Duodenal mucosa (tissue), 2 donors: ENCODE data around the gene STAG2.
"Not testable (repeated sequence)": the region's sequence is repeated elsewhere in the genome, so short reads cannot be mapped to it uniquely, and the experiment has no call there.

ENCODE experiments used
- H3K27ac ChIP-seq: one replicate; pipeline ENCODE4 v1.7.0; 2013; ENCODE audit warnings: low read depth, low read length
- H3K27me3 ChIP-seq, 2 donors: one replicate each; pipeline ENCODE4 v1.7.0; 2013; ENCODE audit warnings: low read length in 2 of 2, control low read depth in 1 of 2; ENCODE audit not compliant: insufficient read depth in 2 of 2, control insufficient read depth in 1 of 2
- H3K36me3 ChIP-seq, 2 donors: one replicate each; pipeline ENCODE4 v1.7.0; 2013; ENCODE audit warnings: low read length in 2 of 2, control low read depth in 1 of 2; ENCODE audit not compliant: insufficient read depth in 2 of 2, control insufficient read depth in 1 of 2
- H3K4me1 ChIP-seq, 2 donors: one replicate each; pipeline ENCODE4 v1.7.0; 2013; ENCODE audit warnings: low read length in 2 of 2, control low read depth in 1 of 2; ENCODE audit not compliant: insufficient read depth in 2 of 2, control insufficient read depth in 1 of 2
- H3K4me3 ChIP-seq, 2 donors: one replicate each; pipeline ENCODE4 v1.7.0; 2013; ENCODE audit warnings: low read length in 2 of 2, low read depth in 1 of 2
- H3K9ac ChIP-seq, 2 donors: one replicate each; pipeline ENCODE4 v1.7.0; 2013; ENCODE audit warnings: low read length in 2 of 2, low read depth in 1 of 2
- H3K9me3 ChIP-seq, 2 donors: one replicate each; pipeline ENCODE4 v1.7.0; 2013; ENCODE audit warnings: low read length in 2 of 2, control low read depth in 1 of 2; ENCODE audit not compliant: control insufficient read depth in 1 of 2

The STAG2 gene

DNA sequence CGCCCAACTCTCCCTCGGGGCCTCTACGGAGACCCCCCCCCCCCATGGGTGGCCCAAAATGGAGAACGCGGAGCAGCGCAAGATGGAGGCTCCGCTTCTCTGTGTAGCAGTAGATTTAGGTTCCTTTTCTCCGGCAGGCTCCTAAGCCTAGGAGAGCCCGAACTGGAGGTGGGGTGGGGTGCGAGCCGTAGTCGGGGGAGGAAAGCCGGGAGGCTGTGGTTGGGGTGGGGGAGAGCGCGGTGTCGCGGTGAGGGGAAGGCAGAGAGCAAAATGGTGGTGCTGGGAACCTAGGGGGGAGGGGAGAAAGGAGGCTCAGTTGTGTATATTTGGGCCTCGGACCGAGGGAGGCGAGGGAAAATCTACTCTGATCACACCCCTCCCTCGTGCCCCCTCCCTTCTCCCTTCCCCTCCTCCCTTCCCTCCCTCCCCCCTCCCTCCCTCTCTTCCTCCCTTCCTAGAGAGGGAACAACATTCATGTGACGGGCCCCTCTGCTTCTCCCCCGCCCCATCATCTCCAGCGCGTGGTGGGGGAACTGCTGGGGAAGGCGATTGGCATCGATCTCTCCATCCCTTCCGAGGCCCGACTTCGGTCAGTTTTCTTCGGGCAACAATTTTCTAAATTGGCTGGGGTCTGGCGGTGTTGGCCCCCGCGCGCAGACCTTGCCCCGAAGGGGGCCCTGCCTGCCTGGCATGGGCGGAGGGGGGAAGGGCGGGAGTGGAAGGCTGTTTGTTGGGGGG is at the start of gene STAG2:
Gene STAG2, plus strand, starts transcription at position 439 of the 738 bp plus-strand sequence. CDS start 60,922 bp downstream, outside the sequence.
- Histone ChIP-seq H3K9ac (peak within 1 kb of the TSS; percentile 86 to 97), H3K4me3 (peak within 1 kb of the TSS; percentile 81), H3K36me3 (no peaks in the 10 kb centered on the region), H3K9me3 (no peaks in the 10 kb centered on the region), H3K4me1 (peaks cover 0 to 9% of the 10 kb centered on the region in 2 donors), H3K27ac (peak within 1 kb of the TSS; percentile 92), H3K27me3 (no peaks in the 10 kb centered on the region)

DNA sequence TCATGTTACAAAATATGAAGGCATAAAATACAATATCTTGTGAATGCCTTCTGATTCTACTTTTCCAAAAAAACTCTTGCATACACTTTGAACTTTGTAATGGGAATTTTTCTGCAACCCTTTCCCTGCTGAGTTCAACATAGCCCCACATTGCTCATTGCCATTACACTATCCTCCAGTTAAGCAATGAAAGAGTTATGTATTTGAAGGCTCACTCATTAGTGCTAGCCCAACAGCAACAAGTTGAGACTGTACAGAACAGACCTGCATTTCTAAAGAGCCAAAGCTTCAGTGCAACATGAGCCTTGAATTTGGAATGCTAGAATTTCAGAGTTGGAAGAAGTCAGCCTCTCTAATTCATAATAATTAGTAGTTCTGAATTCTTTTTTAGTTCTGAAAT is 44.4 kb upstream of the STAG2 start:
- H3K9ac ChIP-seq, result no peak overlapping the region

DNA sequence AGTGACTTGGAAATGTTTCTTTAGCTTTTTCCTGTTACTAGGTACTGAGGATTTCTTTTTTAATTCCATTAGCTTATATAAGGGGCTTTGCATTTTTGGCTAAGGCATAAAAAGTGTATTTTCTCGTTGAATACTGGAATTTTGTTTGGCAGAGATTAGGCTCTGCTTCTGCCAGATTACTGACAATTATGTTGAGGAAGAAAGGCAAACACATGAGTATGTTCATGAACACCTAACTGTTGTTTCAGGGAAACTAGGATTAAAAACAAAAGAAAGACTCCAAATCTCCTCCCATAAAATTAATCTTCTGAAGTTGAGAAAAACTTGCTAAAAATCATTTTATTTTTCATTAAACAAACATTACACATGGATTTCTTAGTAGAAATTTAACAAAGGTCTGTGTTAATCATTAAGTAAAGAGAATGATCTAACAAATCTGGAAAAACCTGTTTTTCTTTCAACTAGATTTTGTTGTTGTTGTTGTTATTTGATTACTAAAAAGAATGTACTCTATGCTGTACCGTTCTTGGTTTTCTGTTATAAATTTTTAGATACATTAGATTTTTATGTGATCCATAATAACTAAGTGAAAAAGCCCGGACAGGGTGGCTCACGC is 43.3 kb upstream of the STAG2 start:
- Histone ChIP-seq H3K27ac (no peak overlapping the region), H3K36me3 (no peaks in the 10 kb centered on the region), H3K9me3 (no peaks in the 10 kb centered on the region), H3K4me1 (no peaks in the 10 kb centered on the region), H3K4me3 (no peak overlapping the region), H3K27me3 (no peaks in the 10 kb centered on the region), H3K9ac (no peak overlapping the region)

More for the DNA sequence above, 44.4 kb upstream of the STAG2 start:
- Histone ChIP-seq H3K9me3 (no peaks in the 10 kb centered on the region), H3K4me3 (no peak overlapping the region), H3K27ac (no peak overlapping the region), H3K4me1 (no peaks in the 10 kb centered on the region), H3K36me3 (no peaks in the 10 kb centered on the region), H3K27me3 (no peaks in the 10 kb centered on the region)

DNA sequence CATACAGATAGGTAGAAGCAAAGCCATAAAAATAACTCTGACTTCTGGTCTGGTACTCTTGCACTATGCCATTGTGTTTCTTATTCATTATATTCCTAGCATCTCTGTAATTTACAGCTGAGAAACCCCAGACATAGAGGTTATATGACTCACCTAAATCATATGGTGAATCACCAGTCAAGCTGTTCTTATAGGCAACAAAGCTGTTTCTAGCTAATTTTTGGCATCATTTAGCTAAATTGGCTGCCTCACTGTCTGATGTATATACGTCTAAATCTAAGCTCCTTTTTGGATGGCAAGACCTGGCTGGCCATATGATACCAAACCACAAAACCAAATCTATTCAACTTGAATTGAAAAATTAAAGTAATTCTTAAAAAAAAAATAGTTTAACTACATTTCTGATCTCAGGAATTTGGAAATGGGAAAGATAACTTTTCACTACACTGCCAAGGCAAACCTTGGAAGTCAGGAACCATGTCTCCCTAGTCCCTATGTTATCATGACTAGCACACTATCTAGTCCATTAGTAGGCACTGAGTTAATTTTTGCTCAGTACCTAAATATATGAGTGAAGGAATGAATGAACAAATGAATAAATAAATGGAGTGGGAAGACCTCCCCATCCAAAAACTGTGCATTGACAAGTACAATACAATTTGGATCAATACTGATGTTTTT is 41.3 kb upstream of the STAG2 start:
- no peaks in the 10 kb centered on the region for H3K9me3 ChIP-seq

DNA sequence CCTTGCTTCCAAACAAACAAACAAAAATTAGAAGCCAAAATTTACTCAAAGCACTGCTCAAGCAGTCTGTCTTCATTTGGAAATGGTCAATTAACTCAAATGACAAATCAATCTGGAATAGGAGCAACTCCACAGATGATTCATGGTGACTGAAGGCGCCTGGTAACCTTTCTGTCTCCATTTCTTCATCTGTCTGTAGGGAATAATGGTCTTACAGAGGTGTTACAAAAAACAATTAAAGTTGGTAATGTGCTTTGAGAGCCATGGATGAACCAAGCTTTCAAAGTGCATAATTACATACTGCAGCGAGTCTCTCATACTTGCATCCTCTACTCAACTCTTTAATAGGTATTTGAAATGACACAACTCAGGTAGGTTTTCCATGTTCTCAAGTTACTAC is 38.3 kb upstream of the STAG2 start:
- Histone ChIP-seq H3K9me3 (no peaks in the 10 kb centered on the region), H3K4me1 (no peaks in the 10 kb centered on the region), H3K27ac (no peak overlapping the region), H3K4me3 (no peak overlapping the region), H3K27me3 (no peaks in the 10 kb centered on the region), H3K9ac (no peak overlapping the region), H3K36me3 (no peaks in the 10 kb centered on the region)

More for the DNA sequence above, 41.3 kb upstream of the STAG2 start:
- Histone ChIP-seq H3K9ac (no peak overlapping the region), H3K27ac (no peak overlapping the region), H3K4me3 (no peak overlapping the region), H3K36me3 (no peaks in the 10 kb centered on the region), H3K27me3 (no peaks in the 10 kb centered on the region), H3K4me1 (no peaks in the 10 kb centered on the region)

DNA sequence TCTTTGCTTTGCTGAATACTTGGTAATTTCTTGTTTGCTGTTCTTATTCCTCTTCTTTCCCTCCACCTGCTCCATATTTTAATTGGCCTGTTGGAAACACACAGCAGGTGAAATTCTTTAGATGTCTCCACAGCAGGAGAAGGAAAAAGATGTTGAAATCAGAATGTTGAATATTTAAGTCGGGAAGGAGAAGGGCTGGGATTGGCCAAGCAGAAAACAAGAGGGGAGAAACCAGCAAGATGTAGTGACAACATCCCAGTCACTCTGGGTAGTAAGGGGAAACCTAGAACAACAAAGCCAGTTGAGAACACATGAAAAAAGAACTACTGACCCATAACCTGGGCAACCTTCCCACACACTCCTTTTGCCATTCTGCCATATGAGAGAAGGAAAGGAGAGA is 37.3 kb upstream of the STAG2 start:
- Histone ChIP-seq H3K4me1 (no peaks in the 10 kb centered on the region), H3K9ac (no peak overlapping the region)

DNA sequence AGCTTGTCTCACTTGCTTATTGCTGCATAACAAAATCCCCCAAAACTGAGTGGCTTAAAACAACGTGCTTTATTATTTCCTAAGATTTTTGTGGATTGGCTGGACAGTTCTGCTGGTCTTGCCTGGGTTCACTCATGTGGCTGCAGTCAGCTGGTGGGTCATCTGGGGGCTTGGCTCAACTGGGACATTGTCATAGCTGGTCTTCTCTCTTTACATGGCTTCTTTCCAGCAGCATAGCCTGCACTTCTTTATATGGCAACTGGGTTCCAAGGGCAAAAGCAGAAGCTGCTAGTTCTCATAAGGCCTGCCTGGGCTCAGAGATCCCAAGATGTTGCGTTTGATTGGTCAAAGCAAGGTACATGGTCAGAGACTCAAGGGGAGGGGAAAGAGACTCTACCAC is 33.7 kb upstream of the STAG2 start:
- H3K9ac ChIP-seq, result no peak overlapping the region

More for the DNA sequence above, 37.3 kb upstream of the STAG2 start:
- H3K9me3 ChIP-seq, result no peaks in the 10 kb centered on the region
- no peaks in the 10 kb centered on the region for H3K36me3 ChIP-seq
- no peak overlapping the region for H3K27ac ChIP-seq
- H3K4me3 ChIP-seq, result no peak overlapping the region
- H3K27me3 ChIP-seq, result no peaks in the 10 kb centered on the region

DNA sequence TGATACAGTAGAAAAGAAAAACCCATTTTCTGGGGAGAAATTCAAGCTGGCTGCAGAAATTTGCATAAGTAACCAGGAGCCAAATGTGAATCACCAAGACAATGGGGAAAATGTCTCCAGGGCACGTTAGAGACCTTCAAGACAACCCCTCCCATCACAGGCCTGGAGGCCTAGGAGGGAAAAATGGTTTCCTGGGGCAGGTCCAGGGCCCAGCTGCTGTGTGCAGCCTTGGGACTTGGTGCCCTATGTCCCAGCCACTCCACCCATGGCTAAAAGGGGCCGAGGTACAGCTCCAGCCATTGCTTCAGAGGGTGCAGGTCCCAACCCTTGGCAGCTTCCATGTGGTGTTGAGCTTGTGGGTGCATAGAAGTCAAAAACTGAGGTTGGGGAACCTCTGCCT is 29.5 kb upstream of the STAG2 start:
- not testable (repeated sequence) for H3K27ac ChIP-seq, H3K4me3 ChIP-seq, H3K9me3 ChIP-seq, H3K36me3 ChIP-seq, H3K27me3 ChIP-seq, H3K4me1 ChIP-seq, H3K9ac ChIP-seq

More for the DNA sequence above, 33.7 kb upstream of the STAG2 start:
- Histone ChIP-seq H3K27ac (no peak overlapping the region), H3K27me3 (no peaks in the 10 kb centered on the region), H3K4me3 (no peak overlapping the region), H3K9me3 (no peaks in the 10 kb centered on the region), H3K36me3 (no peaks in the 10 kb centered on the region), H3K4me1 (no peaks in the 10 kb centered on the region)

DNA sequence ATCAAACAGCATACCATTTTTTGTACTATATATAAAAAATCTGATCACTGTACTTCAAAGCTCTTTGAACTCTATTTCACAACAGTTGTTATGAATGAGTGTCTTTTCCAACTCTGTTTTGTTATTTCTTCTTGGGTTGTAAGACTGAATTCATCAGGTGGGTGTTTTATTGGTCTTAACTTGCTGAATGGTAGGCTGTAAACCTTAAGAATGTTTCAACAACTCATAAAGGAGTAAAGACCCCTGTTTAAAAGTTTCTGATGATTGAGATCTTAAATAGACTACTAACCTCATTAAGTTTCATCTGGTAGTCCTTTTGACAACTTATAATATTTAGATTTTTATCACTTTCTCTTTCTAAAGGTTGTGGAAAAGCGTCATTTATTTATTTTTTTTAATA is 18.4 kb upstream of the STAG2 start:
- no peaks in the 10 kb centered on the region for H3K9me3 ChIP-seq
- no peak overlapping the region for H3K9ac ChIP-seq
- H3K27me3 ChIP-seq, result no peaks in the 10 kb centered on the region
- H3K27ac ChIP-seq, result no peak overlapping the region
- no peaks in the 10 kb centered on the region for H3K36me3 ChIP-seq
- peaks cover 0 to 4% of the 10 kb centered on the region in 2 donors for H3K4me1 ChIP-seq
- no peak overlapping the region for H3K4me3 ChIP-seq

DNA sequence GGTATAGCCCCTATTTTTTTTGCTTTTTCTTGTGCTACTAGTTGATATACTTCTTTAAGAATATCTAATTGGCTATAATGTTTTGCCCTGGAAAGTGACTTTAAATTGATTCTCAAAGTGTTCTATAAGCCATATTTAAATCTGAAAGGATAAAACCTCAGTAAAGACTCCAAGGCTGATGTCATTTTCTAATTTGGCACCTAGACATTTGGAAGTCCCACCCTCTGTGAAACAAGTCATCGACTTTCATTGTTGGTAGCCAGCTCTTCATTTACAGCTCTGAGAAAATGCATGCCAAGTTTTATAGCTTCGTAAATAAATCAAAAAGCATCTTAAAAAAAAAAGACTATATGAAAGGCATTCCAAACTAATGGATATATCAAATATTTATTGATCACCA is 18.0 kb upstream of the STAG2 start:
- H3K4me3 ChIP-seq, result no peak overlapping the region
- H3K9me3 ChIP-seq, result no peaks in the 10 kb centered on the region
- no peak overlapping the region for H3K9ac ChIP-seq
- H3K27me3 ChIP-seq, result no peaks in the 10 kb centered on the region
- peaks cover 0 to 4% of the 10 kb centered on the region in 2 donors for H3K4me1 ChIP-seq
- no peak overlapping the region for H3K27ac ChIP-seq
- no peaks in the 10 kb centered on the region for H3K36me3 ChIP-seq
